OCI-LY1 (cell line): ENCODE measurements around the gene GLI3.

Source experiments
- H2AFZ ChIP-seq: fragments of 200-600 bp; sonication (generic), shearing (Covaris generic); 2 replicates; pipeline ENCODE4 v1.6.0; 2014; ENCODE audit warnings: antibody characterized with exemption, mild to moderate bottlenecking, low read length
- H3F3A ChIP-seq: fragments of 200-600 bp; sonication (generic), shearing (Covaris generic); 2 replicates; pipeline ENCODE4 v1.6.0; 2014; ENCODE audit warnings: mild to moderate bottlenecking, antibody characterized with exemption, low read length, moderate library complexity; ENCODE audit not compliant: insufficient read depth
- H3K27ac ChIP-seq: fragments of 200-600 bp; sonication (generic); 2 replicates; pipeline ENCODE4 v1.5.1; 2014; ENCODE audit warnings: low read length, mixed run types, mild to moderate bottlenecking, low read depth; ENCODE audit not compliant: poor library complexity, severe bottlenecking
- H3K27me3 ChIP-seq: fragments of 200-600 bp; sonication (generic); 2 replicates; pipeline ENCODE4 v1.6.0; 2014; ENCODE audit warnings: antibody characterized with exemption, mild to moderate bottlenecking, low read length, moderate library complexity; ENCODE audit not compliant: insufficient read depth
- H3K36me3 ChIP-seq: fragments of 200-600 bp; sonication (generic); 2 replicates; pipeline ENCODE4 v1.6.1; 2014; ENCODE audit warnings: mild to moderate bottlenecking, antibody characterized with exemption, low read length, moderate library complexity, mixed read lengths; ENCODE audit not compliant: insufficient read depth
- H3K4me1 ChIP-seq: fragments of 200-600 bp; sonication (generic); 2 replicates; pipeline ENCODE4 v1.5.1; 2014; ENCODE audit warnings: mild to moderate bottlenecking, low read length, moderate library complexity; ENCODE audit not compliant: insufficient read depth, severe bottlenecking
- H3K4me2 ChIP-seq: fragments of 200-600 bp; sonication (generic), shearing (Covaris generic); 2 replicates; pipeline ENCODE4 v1.6.1; 2014; ENCODE audit warnings: low read length
- H3K4me3 ChIP-seq: fragments of 200-600 bp; sonication (generic); 2 replicates; pipeline ENCODE4 v1.5.1; 2014; ENCODE audit warnings: low read length, low read depth, mild to moderate bottlenecking, mixed read lengths; ENCODE audit not compliant: poor library complexity, severe bottlenecking
- H3K79me2 ChIP-seq: fragments of 200-600 bp; shearing (Covaris generic); 2 replicates; pipeline ENCODE4 v1.6.1; 2016; ENCODE audit warnings: mixed run types, low read length, mixed read lengths; ENCODE audit not compliant: insufficient read depth
- H3K9ac ChIP-seq: fragments of 200-600 bp; sonication (generic), shearing (Covaris generic); 2 replicates; pipeline ENCODE4 v1.6.1; 2014; ENCODE audit warnings: mild to moderate bottlenecking, low read length, mixed read lengths
- H3K9me2 ChIP-seq: fragments of 200-600 bp; sonication (generic), shearing (Covaris generic); 2 replicates; pipeline ENCODE4 v1.6.1; 2014; ENCODE audit warnings: low read depth, mild to moderate bottlenecking, low read length, mixed read lengths
- H3K9me3 ChIP-seq: fragments of 200-600 bp; shearing (Covaris generic); 2 replicates; pipeline ENCODE4 v1.6.1; 2014; ENCODE audit warnings: low read length, mixed read lengths
- H4K20me1 ChIP-seq: fragments of 200-600 bp; sonication (generic), shearing (Covaris generic); 2 replicates; pipeline ENCODE4 v1.6.0; 2016; ENCODE audit warnings: mild to moderate bottlenecking, low read length; ENCODE audit not compliant: insufficient read depth
- EZH2 ChIP-seq: fragments of 200-600 bp; sonication (generic), shearing (Covaris generic); IDR thresholded peaks from 2 replicates; pipeline ENCODE4 v1.8.0; 2017; ENCODE audit warnings: borderline replicate concordance, mixed run types, mild to moderate bottlenecking, antibody characterized with exemption, low read length, moderate library complexity, mixed read lengths
- TF ChIP-seq, protein P1 (sequence below): fragments of 200-600 bp; sonication (generic), shearing (Covaris generic); IDR thresholded peaks from 2 replicates; pipeline ENCODE4 v1.5.1; 2017; ENCODE audit warnings: mild to moderate bottlenecking, antibody characterized with exemption, low read length, moderate library complexity, mixed read lengths

GLI3 gene

DNA sequence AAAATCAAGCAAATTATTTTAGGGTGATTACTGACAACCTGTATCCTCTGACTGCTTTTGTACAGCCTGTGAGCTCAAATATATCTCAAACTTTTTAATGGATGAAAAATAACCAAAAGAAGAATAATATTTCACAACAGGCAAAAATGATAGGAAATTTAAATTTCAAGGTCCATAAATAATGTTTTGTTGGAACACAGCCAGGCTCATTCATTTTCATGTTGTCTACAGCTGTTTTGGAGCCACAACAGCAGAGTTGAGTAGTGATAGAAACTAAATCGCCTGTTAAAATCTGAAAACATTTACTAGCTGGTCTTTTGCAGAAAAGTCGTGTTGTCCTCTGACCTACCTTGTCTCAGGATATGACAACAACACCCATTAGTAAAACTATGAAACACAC is 75.9 kb downstream of the GLI3 start:
- no peaks in the 10 kb centered on the region for H3K9me2 ChIP-seq

DNA sequence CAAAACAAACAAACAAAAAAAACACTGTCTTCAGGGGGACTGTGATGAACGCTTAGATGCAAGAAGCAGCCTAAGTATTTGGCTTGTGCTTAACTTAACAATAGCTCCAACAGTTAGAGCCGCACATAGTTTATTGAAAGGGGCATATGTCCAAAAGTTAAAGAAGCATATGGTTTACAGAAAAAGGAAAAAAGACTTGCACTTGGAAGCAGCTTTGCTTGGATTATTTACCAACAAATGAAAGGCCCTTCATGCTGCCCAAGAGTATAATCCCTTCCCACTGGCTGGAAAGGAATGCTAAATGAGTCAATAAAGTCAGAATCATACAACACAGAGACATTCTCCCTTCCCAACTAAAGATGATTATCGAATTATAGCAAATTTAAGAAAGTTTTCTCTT is 77.9 kb downstream of the GLI3 start:
- H2AFZ ChIP-seq: no peak overlapping the region
- H3K27me3 ChIP-seq: no peaks in the 10 kb centered on the region
- TF ChIP-seq EZH2: no peak
- TF ChIP-seq, protein P1, sequence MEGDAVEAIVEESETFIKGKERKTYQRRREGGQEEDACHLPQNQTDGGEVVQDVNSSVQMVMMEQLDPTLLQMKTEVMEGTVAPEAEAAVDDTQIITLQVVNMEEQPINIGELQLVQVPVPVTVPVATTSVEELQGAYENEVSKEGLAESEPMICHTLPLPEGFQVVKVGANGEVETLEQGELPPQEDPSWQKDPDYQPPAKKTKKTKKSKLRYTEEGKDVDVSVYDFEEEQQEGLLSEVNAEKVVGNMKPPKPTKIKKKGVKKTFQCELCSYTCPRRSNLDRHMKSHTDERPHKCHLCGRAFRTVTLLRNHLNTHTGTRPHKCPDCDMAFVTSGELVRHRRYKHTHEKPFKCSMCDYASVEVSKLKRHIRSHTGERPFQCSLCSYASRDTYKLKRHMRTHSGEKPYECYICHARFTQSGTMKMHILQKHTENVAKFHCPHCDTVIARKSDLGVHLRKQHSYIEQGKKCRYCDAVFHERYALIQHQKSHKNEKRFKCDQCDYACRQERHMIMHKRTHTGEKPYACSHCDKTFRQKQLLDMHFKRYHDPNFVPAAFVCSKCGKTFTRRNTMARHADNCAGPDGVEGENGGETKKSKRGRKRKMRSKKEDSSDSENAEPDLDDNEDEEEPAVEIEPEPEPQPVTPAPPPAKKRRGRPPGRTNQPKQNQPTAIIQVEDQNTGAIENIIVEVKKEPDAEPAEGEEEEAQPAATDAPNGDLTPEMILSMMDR: no peak
- H3K4me2 ChIP-seq: no peak overlapping the region
- no peaks in the 10 kb centered on the region for H3K9me2 ChIP-seq
- no peak overlapping the region for H3K27ac ChIP-seq
- no peaks in the 10 kb centered on the region for H3K36me3 ChIP-seq
- no peak overlapping the region for H3K9ac ChIP-seq
- no peaks in the 10 kb centered on the region for H3K4me1 ChIP-seq
- H3K79me2 ChIP-seq: no peaks in the 10 kb centered on the region
- no peaks in the 10 kb centered on the region for H4K20me1 ChIP-seq
- no peak overlapping the region for H3K4me3 ChIP-seq
- H3K9me3 ChIP-seq: no peaks in the 10 kb centered on the region
- H3F3A ChIP-seq: no peaks in the 10 kb centered on the region

More for the DNA sequence above, 75.9 kb downstream of the GLI3 start:
- TF ChIP-seq EZH2: no peak
- TF ChIP-seq, protein P1: no peak
- Histone ChIP-seq H2AFZ (no peak overlapping the region), H3F3A (no peaks in the 10 kb centered on the region), H3K4me2 (no peak overlapping the region), H3K27me3 (no peaks in the 10 kb centered on the region), H3K9me3 (no peaks in the 10 kb centered on the region), H3K27ac (no peak overlapping the region), H3K79me2 (no peaks in the 10 kb centered on the region), H3K9ac (no peak overlapping the region), H3K4me3 (no peak overlapping the region), H3K4me1 (no peaks in the 10 kb centered on the region), H4K20me1 (no peaks in the 10 kb centered on the region), H3K36me3 (no peaks in the 10 kb centered on the region)

DNA sequence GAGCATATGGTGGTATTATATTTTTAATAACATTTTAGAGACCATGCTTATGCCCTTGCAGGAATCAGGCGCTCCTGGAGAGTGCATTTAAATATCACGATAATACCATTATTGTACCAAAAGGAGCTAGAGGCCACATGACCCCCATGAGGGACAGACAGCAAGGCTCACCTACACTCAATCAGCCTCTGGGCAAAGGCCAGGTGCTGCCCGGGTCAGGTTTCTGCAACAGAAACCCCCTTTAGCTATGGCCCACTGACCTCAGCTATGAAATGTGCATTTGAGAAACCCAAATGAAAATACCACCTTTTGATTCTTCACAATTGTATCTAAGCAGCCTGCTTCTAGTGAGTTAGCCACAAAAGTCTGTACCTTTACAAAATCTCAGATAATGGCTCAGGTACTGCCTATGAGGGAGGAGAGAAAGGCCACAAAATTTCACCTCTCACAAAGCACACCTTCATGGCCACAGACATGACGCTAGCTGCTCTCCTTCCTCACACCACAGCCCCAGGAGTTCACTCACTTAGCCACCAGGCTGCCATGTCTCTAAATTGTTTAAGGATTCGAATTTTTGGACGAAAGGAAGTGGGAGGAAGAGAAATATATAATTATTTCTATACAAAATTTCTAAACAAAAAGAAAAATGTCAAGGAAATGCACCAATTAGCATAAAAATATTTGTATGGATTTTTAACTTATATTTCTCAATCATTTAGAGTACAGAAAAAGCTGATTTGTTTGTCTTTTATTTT is 79.9 kb downstream of the GLI3 start:
- Histone ChIP-seq H3K9me3 (no peaks in the 10 kb centered on the region), H3K4me3 (no peak overlapping the region), H3K79me2 (no peaks in the 10 kb centered on the region), H3K27me3 (no peaks in the 10 kb centered on the region), H3K4me2 (no peak overlapping the region), H2AFZ (no peak overlapping the region), H3K9me2 (no peaks in the 10 kb centered on the region), H3K27ac (no peak overlapping the region), H3K36me3 (no peaks in the 10 kb centered on the region), H3F3A (no peaks in the 10 kb centered on the region), H3K9ac (no peak overlapping the region), H3K4me1 (no peaks in the 10 kb centered on the region), H4K20me1 (no peaks in the 10 kb centered on the region)
- TF ChIP-seq, protein P1: no peak
- TF ChIP-seq EZH2: no peak
